ENCODE measurements around the gene RASL11B. TPM values are rescaled to one million over a fixed set of nuclear protein-coding genes. Genes with fewer than 3 reads are reported as not detected.
"Not testable (repeated sequence)": the region's sequence is repeated elsewhere in the genome, so short reads cannot be mapped to it uniquely, and the experiment has no call there.

RASL11B gene
- total RNA-seq, 3 donors from 2014 or later = 0.26 to 0.76 (median 0.60) TPM

- Histone ChIP-seq H3K4me3 (no peak overlapping the region), H3K36me3 (ENCODE audit: low read depth) (no peaks in the 10 kb centered on the region), H3K4me1 (ENCODE audit: low read depth) (no peaks in the 10 kb centered on the region), H3K9me3 (no peaks in the 10 kb centered on the region)
- TF ChIP-seq CTCF (IDR thresholded peaks at IDR 0.05) = no peak
- ATAC-seq = peak; percentile 9
- no peak for DNase-seq
- intact Hi-C loops (cut with DNase I, micrococcal nuclease) = no loop called here
These were observed 37.9 kb upstream of the RASL11B start for GRCh38 chr4:52824270-52824602.

- intact Hi-C loops (cut with DNase I, micrococcal nuclease) = no loop called here
- Histone ChIP-seq H3K4me1 (ENCODE audit: low read depth) (no peaks in the 10 kb centered on the region), H3K36me3 (ENCODE audit: low read depth) (no peaks in the 10 kb centered on the region), H3K9me3 (no peaks in the 10 kb centered on the region), H3K4me3 (no peak overlapping the region)
- ATAC-seq = peak; percentile 36
- no peak for TF ChIP-seq CTCF (IDR thresholded peaks at IDR 0.05)
- peak in 1 of 3 donors; percentile 6 for DNase-seq
These were observed 37.3 kb upstream of the RASL11B start for GRCh38 chr4:52824603-52825459.

- ATAC-seq = no peak
- intact Hi-C loops (cut with DNase I, micrococcal nuclease) = no loop called here
- no peaks in the 10 kb centered on the region for H3K4me1 ChIP-seq (ENCODE audit: low read depth)
- H3K4me3 ChIP-seq = no peak overlapping the region
- no peaks in the 10 kb centered on the region for H3K36me3 ChIP-seq (ENCODE audit: low read depth)
- no peak for DNase-seq
- no peak for TF ChIP-seq CTCF (IDR thresholded peaks at IDR 0.05)
- H3K9me3 ChIP-seq = no peaks in the 10 kb centered on the region
These were observed 36.5 kb upstream of the RASL11B start for GRCh38 chr4:52825460-52826090.

- ATAC-seq (no peak), DNase-seq (no peak)
- no peak for TF ChIP-seq CTCF (IDR thresholded peaks at IDR 0.05)
- H3K9me3 ChIP-seq = no peaks in the 10 kb centered on the region
- H3K36me3 ChIP-seq (ENCODE audit: low read depth) = no peaks in the 10 kb centered on the region
- intact Hi-C loops (cut with DNase I, micrococcal nuclease) = no loop called here
- no peaks in the 10 kb centered on the region for H3K4me1 ChIP-seq (ENCODE audit: low read depth)
- no peak overlapping the region for H3K4me3 ChIP-seq
These were observed 28.1 kb upstream of the RASL11B start for GRCh38 chr4:52833941-52834525.

- H3K4me3 ChIP-seq; ATAC-seq; intact Hi-C loops (cut with DNase I, micrococcal nuclease); DNase-seq; H3K36me3 ChIP-seq (ENCODE audit: low read depth); H3K9me3 ChIP-seq; H3K4me1 ChIP-seq (ENCODE audit: low read depth): not testable (repeated sequence)
These were observed 27.3 kb upstream of the RASL11B start for GRCh38 chr4:52834641-52835456.
